Heart left ventricle (tissue), 16 donors: Measurements from ENCODE around the gene RPS3. TPM values are rescaled to one million over a fixed set of nuclear protein-coding genes. Genes with fewer than 3 reads are reported as not detected.

Experiments used
- ATAC-seq, 4 donors: fragments of 200-7000 bp; cut with Tn5 transposase; one replicate each; pipeline ENCODE4 v1.9.1; 2020 to 2022; ENCODE audit warnings: moderate library complexity in 4 of 4, mild to moderate bottlenecking in 3 of 4, moderate number of reproducible peaks in 1 of 4
- DNase-seq, 5 donors: peaks; one replicate each; pipeline ENCODE4 v3.0.0-alpha.2; 2020
- H3K27ac ChIP-seq, 12 donors: fragments of 200-600 bp; sonication (generic) in 4 of 12; one replicate each; pipeline versions ENCODE4 v1.5.0 to v1.8.0; 2016 to 2022; ENCODE audit warnings: mild to moderate bottlenecking in 2 of 12
- H3K27me3 ChIP-seq, 9 donors: fragments of 200-600 bp; sonication (generic) in 2 of 9; one replicate each; pipeline versions ENCODE4 v1.5.1 to v1.8.0; 2016 to 2022; ENCODE audit warnings: mild to moderate bottlenecking in 3 of 9
- H3K36me3 ChIP-seq, 9 donors: fragments of 200-600 bp; sonication (generic) in 2 of 9; one replicate each; pipeline versions ENCODE4 v1.5.0 to v1.8.0; 2018 to 2022; ENCODE audit warnings: mild to moderate bottlenecking in 2 of 9
- H3K4me1 ChIP-seq, 12 donors: fragments of 200-600 bp; sonication (generic) in 4 of 12; one replicate each; pipeline versions ENCODE4 v1.5.0 to v1.8.0; 2016 to 2022; ENCODE audit warnings: mild to moderate bottlenecking in 3 of 12
- H3K4me3 ChIP-seq, 12 donors: fragments of 200-600 bp; sonication (generic) in 4 of 12; one replicate each; pipeline versions ENCODE4 v1.5.0 to v1.8.0; 2017 to 2022; ENCODE audit warnings: mild to moderate bottlenecking in 9 of 12, moderate library complexity in 4 of 12
- H3K9me3 ChIP-seq, 12 donors: fragments of 200-600 bp; sonication (generic) in 4 of 12; one replicate each; pipeline versions ENCODE4 v1.5.0 to v1.8.0; 2016 to 2022; ENCODE audit warnings: mild to moderate bottlenecking in 1 of 12
- CTCF ChIP-seq, 12 donors: fragments of 200-600 bp; sonication (generic) in 4 of 12; IDR thresholded peaks; one replicate each; pipeline versions ENCODE4 v1.5.0 to v1.8.0; 2018 to 2022; ENCODE audit warnings: antibody characterized with exemption in 12 of 12, mild to moderate bottlenecking in 5 of 12
- POLR2A ChIP-seq, 2 donors: fragments of 450-650 bp; IDR thresholded peaks; one replicate each; pipeline ENCODE4 v1.6.1; 2017; ENCODE audit warnings: antibody characterized with exemption in 2 of 2, mild to moderate bottlenecking in 2 of 2, moderate library complexity in 2 of 2
- WGBS, 4 donors: extraction: QIAGEN DNeasy Blood & Tissue Kit in 2 of 4; methylation state at CpG; one replicate each; pipeline versions ENCODE4 v1.1.5 to v1.1.7; 2013 to 2018; 5-methylcytosine and 5-hydroxymethylcytosine counted together
- intact Hi-C, 10 donors: fragments of 100-400 bp; cut with DNase I; formaldehyde crosslinking; loops; one replicate each; pipeline versions ENCODE4 v1.11.1 to v1.14.2; 2022
- polyA plus RNA-seq, 2 donors: library from polyadenylated mRNA; stranded (reverse); fragments of 200-250 nt; gene quantifications; one replicate each; pipeline ENCODE4 v1.2.3, GENCODE V29; 2013
- total RNA-seq, 9 donors: library from RNA; depleted of rRNA in 2 of 9; stranded (reverse); fragments of >200 nt in 2 of 9; fragmentation: NEBNext Ultra II Directional in 3 of 9; extraction: Animal tissue kit (Norgen Biotek cat#: 25700) in 3 of 9; gene quantifications; one replicate each; pipeline versions ENCODE4 v1.1.0 to v1.2.4, GENCODE V29; 2016 to 2023
- donor health status: ischemic (EF 13 %, LVEDD 7.1; RV severe dilation, severe dysfunction).
- donor health status: healthy with polysubstance abuse.
- donor health status: DM: no; HTN: yes; CAD: no.
- donor health status: DM: no; HTN: no; CAD: no.
- donor health status: ischemic (EF 25% LVEDD 6.9; RV normal size, moderate dysfunction).
- donor health status: ischemic (EF 25% LVEDD 5.7; RV mildly dilated, moderate dysfunction).
- donor health status: healthy.
- donor health status: DM: yes; HTN: yes; CAD: no.
- donor health status: ischemic (EF 35%, LVEDD 5.7; RV mildly dilated, moderate dysfunction).
- donor health status: nonischemic (EF 11% LVEDD 7.7; RV severe dilation, severe dysfunction).
- donor health status: DM: yes; HTN: yes; CAD: no.
- donor health status: PGD.
- donor health status: ischemic (EF 29% LVEDD 5.4; RV normal size, mild dysfunction).
- donor health status: nonischemic (EF 23%, LVEDD 6.1; RV moderate dilation, normal function).

RPS3 gene
- total and polyA plus RNA-seq, 11 donors = 434 to 2,100 (median 990) TPM

- Histone ChIP-seq H3K4me1 (peaks cover 0 to 7% (median 0%) of the 10 kb centered on the region in 12 donors), H3K27ac (no peak overlapping the region), H3K4me3 (no peak overlapping the region), H3K36me3 (peaks cover 0 to 2% (median 0%) of the 10 kb centered on the region in 9 donors), H3K27me3 (no peaks in the 10 kb centered on the region), H3K9me3 (no peaks in the 10 kb centered on the region)
- 77 to 89% (median 84%) methylated on average over 13 to 15 of the region's 15 CpGs for WGBS, 4 donors
- ATAC-seq (no peak), DNase-seq (peak in 1 of 5 donors; percentile 19)
- TF ChIP-seq CTCF (IDR thresholded peaks at IDR 0.05) (no peak), POLR2A (IDR thresholded peaks at IDR 0.05) (no peak)
- intact Hi-C loops = loop anchor here in 3 of 10 donors (10.0 kb wide), 1 partner anchor 48 kb away; the partner anchor contains the start of gene RPS3 (in 3 of the 3)
Measured at GRCh38 chr11:75442161-75442885, 43.0 kb downstream of the RPS3 start.

GRCh38 chr11:75443043-75443442, 43.7 kb downstream of the RPS3 start:
- Histone ChIP-seq H3K9me3 (no peaks in the 10 kb centered on the region), H3K36me3 (peaks cover 0 to 2% (median 0%) of the 10 kb centered on the region in 9 donors), H3K27ac (no peak overlapping the region), H3K4me1 (peaks cover 0 to 7% (median 0%) of the 10 kb centered on the region in 12 donors), H3K27me3 (no peaks in the 10 kb centered on the region), H3K4me3 (no peak overlapping the region)
- DNase-seq (peak in 1 of 5 donors; percentile 18), ATAC-seq (no peak)
- WGBS, 4 donors = 87 to 93% (median 89%) methylated on average over 2 to 12 of the region's 12 CpGs
- intact Hi-C loops = loop anchor here in 3 of 10 donors (10.0 kb wide), 1 partner anchor 48 kb away; the partner anchor contains the start of gene RPS3 (in 3 of the 3)
- TF ChIP-seq POLR2A (IDR thresholded peaks at IDR 0.05) = no peak
- no peak for TF ChIP-seq CTCF (IDR thresholded peaks at IDR 0.05)

GRCh38 chr11:75445315-75445953, 46.1 kb downstream of the RPS3 start:
- no peaks in the 10 kb centered on the region for H3K9me3 ChIP-seq
- no peaks in the 10 kb centered on the region for H3K36me3 ChIP-seq
- intact Hi-C loops = loop anchor here (1.0 to 10.0 kb wide), 5 partner anchors 51 to 87 kb away; partner anchors contain the start of gene RPS3 (in 3 of the 10)
- DNase-seq (peak in 4 of 5 donors; percentile 58 to 71 (median 63)), ATAC-seq (peak in 3 of 4 donors; percentile 64 to 74 (median 73))
- no peak overlapping the region for H3K27ac ChIP-seq
- TF ChIP-seq POLR2A (IDR thresholded peaks at IDR 0.05) = no peak
- peak; percentile 92 to 98 (median 94) for TF ChIP-seq CTCF (IDR thresholded peaks at IDR 0.05)
- H3K27me3 ChIP-seq = no peaks in the 10 kb centered on the region
- H3K4me1 ChIP-seq = peaks cover 0 to 7% (median 0%) of the 10 kb centered on the region in 12 donors
- H3K4me3 ChIP-seq = no peak overlapping the region
- WGBS, 4 donors = 13 to 18% (median 16%) methylated on average over 6 of the region's 6 CpGs

GRCh38 chr11:75447415-75447814, 48.1 kb downstream of the RPS3 start:
- ATAC-seq = no peak
- TF ChIP-seq POLR2A (IDR thresholded peaks at IDR 0.05) (no peak), CTCF (IDR thresholded peaks at IDR 0.05) (no peak)
- WGBS, 4 donors = 77 to 80% (median 78%) methylated on average over 5 of the region's 5 CpGs
- Histone ChIP-seq H3K9me3 (no peaks in the 10 kb centered on the region), H3K4me1 (no peaks in the 10 kb centered on the region), H3K4me3 (no peak overlapping the region), H3K27ac (no peak overlapping the region), H3K27me3 (no peaks in the 10 kb centered on the region), H3K36me3 (no peaks in the 10 kb centered on the region)
- intact Hi-C loops = loop anchor here in 3 of 10 donors (10.0 kb wide), 1 partner anchor 53 kb away; the partner anchor contains the start of gene RPS3 (in 3 of the 3)
- no peak for DNase-seq
